HG03520 (cell line): Measurements from ENCODE around the gene C2orf80.
"Not testable (repeated sequence)": the region's sequence is repeated elsewhere in the genome, so short reads cannot be mapped to it uniquely, and the experiment has no call there.

Experiments used
- ATAC-seq: cut with Tn5 transposase; IDR thresholded peaks from one replicate; pipeline ENCODE4 v1.9.1; 2021; ENCODE audit warnings: mild to moderate bottlenecking, moderate library complexity; ENCODE audit not compliant: unreplicated experiment

C2orf80 gene

GRCh38 chr2:208182835-208183234 is 7.0 kb downstream of the C2orf80 start:
- ATAC-seq, result no peak

- no peak for ATAC-seq
Measured at GRCh38 chr2:208179028-208179609, 10.7 kb downstream of the C2orf80 start.

GRCh38 chr2:208175840-208176153 is 14.0 kb downstream of the C2orf80 start:
- no peak for ATAC-seq

GRCh38 chr2:208175069-208175839 is 14.6 kb downstream of the C2orf80 start:
- ATAC-seq, result peak; percentile 97

- ATAC-seq, result no peak
Measured at GRCh38 chr2:208174144-208174543, 15.7 kb downstream of the C2orf80 start.

- ATAC-seq, result no peak
Measured at GRCh38 chr2:208172125-208172524, 17.7 kb downstream of the C2orf80 start.

- no peak for ATAC-seq
Measured at GRCh38 chr2:208164951-208165755, 24.7 kb downstream of the C2orf80 start.

GRCh38 chr2:208163489-208163888 is 26.3 kb downstream of the C2orf80 start, which contains the start of gene CRYGA:
TSS of gene CRYGA (minus strand) at chr2:208163589. CDS start at chr2:208163556, 33 bp downstream.
- ATAC-seq, result no peak

- ATAC-seq, result no peak
Measured at GRCh38 chr2:208156439-208156838, 33.4 kb downstream of the C2orf80 start.

- no peak for ATAC-seq
Measured at GRCh38 chr2:208153156-208153555, 36.7 kb downstream of the C2orf80 start.

- no peak for ATAC-seq
Measured at GRCh38 chr2:208150956-208151355, 38.9 kb downstream of the C2orf80 start.

GRCh38 chr2:208150094-208150493 is 39.7 kb downstream of the C2orf80 start:
- ATAC-seq, result no peak

- ATAC-seq, result no peak
Measured at GRCh38 chr2:208148803-208149202, 41.0 kb downstream of the C2orf80 start.

GRCh38 chr2:208147759-208148158 is 42.1 kb downstream of the C2orf80 start:
- no peak for ATAC-seq

GRCh38 chr2:208147008-208147407 is 42.8 kb downstream of the C2orf80 start:
- ATAC-seq, result no peak

- no peak for ATAC-seq
Measured at GRCh38 chr2:208146006-208146405, 43.8 kb downstream of the C2orf80 start, which contains the start of gene CRYGB. TSS of gene CRYGB (minus strand) at chr2:208146158. CDS start at chr2:208146120, 38 bp downstream.

GRCh38 chr2:208142925-208143799 is 46.7 kb downstream of the C2orf80 start:
- no peak for ATAC-seq

GRCh38 chr2:208142240-208142924 is 47.4 kb downstream of the C2orf80 start:
- ATAC-seq, result no peak

GRCh38 chr2:208139447-208139846 is 50.4 kb downstream of the C2orf80 start:
- ATAC-seq, result no peak

- not testable (repeated sequence) for ATAC-seq
Measured at GRCh38 chr2:208138334-208138733, 51.5 kb downstream of the C2orf80 start.
